ENCODE measurements around the gene PRKG1. TPM values are rescaled to one million over a fixed set of nuclear protein-coding genes. Genes with fewer than 3 reads are reported as not detected.
"Not testable (repeated sequence)": the region's sequence is repeated elsewhere in the genome, so short reads cannot be mapped to it uniquely, and the experiment has no call there.

PRKG1 gene
- total RNA-seq, 1 experiment from 2014 or later, result 136 TPM

GRCh38 chr10:51993475-51993874 is 919.2 kb downstream of the PRKG1 start:
- in situ Hi-C loops (cut with HindIII; ENCODE audit: low sequenced_read_pairs), result no loop called here
- no peak for DNase-seq (ENCODE audit: low spot score)

DNA sequence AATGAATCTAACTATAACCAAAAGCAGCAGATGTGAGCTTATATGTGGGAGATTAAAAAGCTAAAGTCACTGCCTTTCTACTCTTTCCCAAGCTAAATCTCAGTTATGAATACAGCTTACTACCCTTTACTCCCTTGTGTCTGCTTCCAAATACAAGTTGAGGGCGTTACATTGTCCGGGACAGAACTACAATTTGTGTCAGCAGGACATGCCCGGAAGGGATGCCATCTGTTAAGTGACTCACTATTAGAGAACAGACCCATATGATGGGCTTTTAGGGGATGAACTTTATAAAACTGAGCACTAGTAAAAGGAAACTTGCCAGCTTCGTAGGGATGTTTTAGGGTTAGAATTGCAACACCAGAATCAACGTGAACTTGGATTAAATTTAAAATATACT is 924.8 kb downstream of the PRKG1 start:
- no peak for DNase-seq (ENCODE audit: low spot score)
- in situ Hi-C loops (cut with HindIII; ENCODE audit: low sequenced_read_pairs), result no loop called here

GRCh38 chr10:52004342-52004949 is 930.2 kb downstream of the PRKG1 start:
- in situ Hi-C loops (cut with HindIII; ENCODE audit: low sequenced_read_pairs), result no loop called here
- peak; percentile 14 for DNase-seq (ENCODE audit: low spot score)

DNA sequence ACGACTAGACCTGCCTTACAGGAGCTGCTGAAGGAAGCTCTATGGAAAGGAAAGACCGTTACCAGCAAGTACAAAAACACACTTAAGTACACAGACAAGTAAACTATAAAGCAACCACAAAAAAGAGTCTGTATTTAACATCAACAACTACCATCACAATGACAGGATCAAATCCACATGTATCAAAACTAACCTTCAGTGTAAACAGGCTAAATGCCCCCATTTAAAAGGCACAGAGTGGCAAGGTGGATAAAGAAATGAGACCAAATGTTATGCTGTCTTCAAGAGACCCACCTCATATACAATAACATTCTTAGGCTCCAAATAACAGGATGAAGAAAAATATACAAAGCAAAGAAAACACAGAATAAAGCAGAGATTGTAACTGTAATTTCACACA is 932.8 kb downstream of the PRKG1 start:
- in situ Hi-C loops (cut with HindIII; ENCODE audit: low sequenced_read_pairs), result no loop called here
- no peak for DNase-seq (ENCODE audit: low spot score)

GRCh38 chr10:52011118-52011517 is 936.8 kb downstream of the PRKG1 start:
- no peak for DNase-seq (ENCODE audit: low spot score)
- in situ Hi-C loops (cut with HindIII; ENCODE audit: low sequenced_read_pairs), result no loop called here

GRCh38 chr10:52019077-52019555 is 944.8 kb downstream of the PRKG1 start:
- in situ Hi-C loops (cut with HindIII; ENCODE audit: low sequenced_read_pairs), result no loop called here

DNA sequence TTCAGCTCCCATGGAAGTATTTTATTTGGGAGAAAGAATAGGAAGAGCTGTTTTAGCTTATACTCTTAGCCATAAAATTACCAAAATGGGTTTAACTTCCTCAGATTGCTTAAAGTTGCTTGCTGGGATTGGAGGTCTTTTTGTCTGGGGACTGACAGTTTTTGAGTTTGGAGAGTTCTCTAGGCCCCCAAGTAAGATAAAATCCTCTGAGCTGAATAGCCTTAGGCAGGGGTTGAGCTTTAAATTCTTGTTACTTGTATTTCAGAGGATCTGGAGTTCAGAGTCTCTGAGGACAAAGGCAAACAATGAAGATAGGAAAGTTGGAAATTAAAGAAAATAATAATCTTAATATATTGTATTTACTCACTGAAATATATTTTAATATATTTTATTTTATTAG is 945.4 kb downstream of the PRKG1 start:
- in situ Hi-C loops (cut with HindIII; ENCODE audit: low sequenced_read_pairs), result no loop called here

More at GRCh38 chr10:52019077-52019555, 944.8 kb downstream of the PRKG1 start:
- DNase-seq (ENCODE audit: low spot score), result no peak

GRCh38 chr10:52020173-52020572 is 945.9 kb downstream of the PRKG1 start:
- no peak for DNase-seq (ENCODE audit: low spot score)

More for the DNA sequence above, 945.4 kb downstream of the PRKG1 start:
- no peak for DNase-seq (ENCODE audit: low spot score)

GRCh38 chr10:52020702-52021101 is 946.4 kb downstream of the PRKG1 start:
- in situ Hi-C loops (cut with HindIII; ENCODE audit: low sequenced_read_pairs), result no loop called here
- no peak for DNase-seq (ENCODE audit: low spot score)

More at GRCh38 chr10:52020173-52020572, 945.9 kb downstream of the PRKG1 start:
- in situ Hi-C loops (cut with HindIII; ENCODE audit: low sequenced_read_pairs), result no loop called here

- in situ Hi-C loops (cut with HindIII; ENCODE audit: low sequenced_read_pairs), result no loop called here
- no peak for DNase-seq (ENCODE audit: low spot score)
These were observed 952.9 kb downstream of the PRKG1 start for GRCh38 chr10:52027055-52027705.

DNA sequence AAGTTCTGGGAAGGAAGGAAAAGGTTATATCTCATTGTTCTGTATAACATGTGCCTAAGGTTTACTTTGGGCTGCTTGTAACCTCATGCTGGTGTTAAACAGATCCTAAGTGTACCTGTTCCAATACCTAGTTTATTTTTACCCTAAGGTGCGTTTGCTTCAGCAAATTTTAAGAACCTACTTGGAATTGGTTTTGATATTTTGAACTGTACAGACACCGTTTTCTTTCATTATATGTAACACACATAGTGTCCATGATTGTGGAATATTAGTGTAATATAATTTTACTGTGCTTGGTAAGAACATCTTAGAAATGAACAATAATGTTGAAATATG is 954.2 kb downstream of the PRKG1 start:
- DNase-seq (ENCODE audit: low spot score), result no peak
- in situ Hi-C loops (cut with HindIII; ENCODE audit: low sequenced_read_pairs), result no loop called here

DNA sequence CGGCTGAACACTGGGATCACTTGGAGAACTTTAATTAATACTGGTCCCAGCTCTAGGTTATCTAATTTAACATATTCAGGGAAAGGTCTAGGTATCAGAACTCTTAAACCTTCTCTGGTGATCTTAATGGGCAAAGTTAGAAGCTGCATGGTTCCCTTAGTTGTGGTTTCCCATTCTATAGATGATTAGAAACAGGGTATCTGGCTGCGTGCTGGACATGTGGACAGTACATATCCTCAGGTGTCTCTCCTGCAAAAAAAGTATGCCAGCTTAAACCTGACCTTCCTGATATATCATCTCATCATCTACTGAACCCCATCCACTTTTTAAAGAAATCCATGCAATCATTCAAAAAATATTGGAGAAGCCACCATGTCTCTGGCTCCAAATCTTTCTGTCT is 955.3 kb downstream of the PRKG1 start:
- DNase-seq (ENCODE audit: low spot score), result no peak
- in situ Hi-C loops (cut with HindIII; ENCODE audit: low sequenced_read_pairs), result no loop called here

GRCh38 chr10:52030051-52030790 is 955.9 kb downstream of the PRKG1 start:
- DNase-seq (ENCODE audit: low spot score), result no peak
- in situ Hi-C loops (cut with HindIII; ENCODE audit: low sequenced_read_pairs), result no loop called here

GRCh38 chr10:52030975-52031374 is 956.7 kb downstream of the PRKG1 start:
- DNase-seq (ENCODE audit: low spot score), result no peak
- in situ Hi-C loops (cut with HindIII; ENCODE audit: low sequenced_read_pairs), result no loop called here

GRCh38 chr10:52031771-52032170 is 957.5 kb downstream of the PRKG1 start:
- DNase-seq (ENCODE audit: low spot score), result no peak
- in situ Hi-C loops (cut with HindIII; ENCODE audit: low sequenced_read_pairs), result no loop called here

DNA sequence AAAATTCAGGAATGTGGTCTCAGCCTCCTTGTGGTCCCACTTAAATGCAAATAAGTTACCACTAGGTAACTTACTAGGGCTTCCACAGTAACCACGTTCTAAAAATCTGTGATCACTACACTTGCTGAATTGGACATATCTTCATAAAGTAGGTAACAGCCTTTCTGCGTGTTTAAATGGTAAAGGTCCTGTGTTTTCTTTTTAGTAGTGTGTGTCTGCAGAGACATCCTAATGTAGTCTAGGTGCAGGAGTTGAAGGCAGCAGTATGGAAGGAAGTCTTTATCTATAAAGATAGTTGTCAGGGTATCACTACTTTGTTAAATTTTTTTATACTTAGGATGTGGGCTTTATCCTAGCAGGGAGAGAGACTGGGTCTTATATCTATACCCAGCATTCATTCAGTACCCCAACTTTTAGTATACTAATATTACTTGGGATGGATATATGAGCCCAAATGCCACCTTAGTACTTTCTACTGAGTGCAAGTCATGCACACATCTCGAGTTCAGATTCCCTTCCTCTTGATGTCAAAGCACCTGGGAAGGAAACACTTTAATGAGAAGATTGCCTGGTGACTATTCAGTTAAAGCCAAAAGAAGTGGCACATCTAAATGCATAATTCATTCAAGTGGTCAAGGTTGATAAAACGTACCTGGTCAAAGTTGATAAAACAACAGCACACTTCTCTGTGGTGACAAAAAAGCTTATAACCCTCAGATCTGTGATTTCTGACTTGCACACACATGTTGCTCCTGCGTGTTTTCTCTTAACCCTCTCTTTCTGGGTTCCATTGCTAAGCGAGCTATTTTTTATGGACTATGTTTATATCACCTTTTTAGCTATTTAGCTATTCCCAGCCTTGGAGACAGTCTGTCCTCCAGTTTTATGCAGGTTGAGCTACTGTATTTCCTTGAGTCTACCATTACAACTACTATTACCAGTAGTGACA is 958.7 kb downstream of the PRKG1 start:
- no peak for DNase-seq (ENCODE audit: low spot score)
- in situ Hi-C loops (cut with HindIII; ENCODE audit: low sequenced_read_pairs), result no loop called here

GRCh38 chr10:52039002-52039793 is 964.9 kb downstream of the PRKG1 start:
- in situ Hi-C loops (cut with HindIII; ENCODE audit: low sequenced_read_pairs), result not testable (repeated sequence)

GRCh38 chr10:52040486-52040885 is 966.2 kb downstream of the PRKG1 start:
- no peak for DNase-seq (ENCODE audit: low spot score)
- in situ Hi-C loops (cut with HindIII; ENCODE audit: low sequenced_read_pairs), result no loop called here

More at GRCh38 chr10:52039002-52039793, 964.9 kb downstream of the PRKG1 start:
- DNase-seq (ENCODE audit: low spot score), result not testable (repeated sequence)

All from G401 (cell line).